NCI-H2081 (cell line): Measurements from ENCODE around the gene NDUFS6.
"Not testable (repeated sequence)": the region's sequence is repeated elsewhere in the genome, so short reads cannot be mapped to it uniquely, and the experiment has no call there.

Experiments
- DNase-seq, 2 experiments: peaks; one replicate each; lab custom pipeline; 2025; lab: John Stamatoyannopoulos, UW

NDUFS6 gene

DNA sequence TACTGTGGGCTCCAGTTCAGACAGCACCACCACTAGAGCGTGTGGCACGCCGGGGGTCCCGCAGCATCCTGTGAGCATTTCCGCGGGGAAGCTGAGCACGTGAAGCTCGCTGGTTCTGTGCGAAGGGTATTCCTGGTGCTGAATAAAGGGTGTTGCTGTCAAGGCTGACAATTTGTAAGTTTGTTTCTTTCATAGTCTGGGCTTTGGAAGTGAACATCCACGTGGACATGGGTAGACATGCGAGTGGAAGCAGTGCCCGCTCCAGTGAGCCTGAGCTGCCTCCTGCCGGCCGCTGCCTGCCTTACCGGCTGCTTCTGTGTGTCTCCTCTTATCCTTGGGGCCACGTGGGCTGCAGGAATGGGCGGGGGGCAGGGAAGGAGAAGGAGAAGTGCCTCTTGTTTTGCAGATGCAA, 14.7 kb downstream of the NDUFS6 start:
- no peak for DNase-seq

GRCh38 chr5:1816495-1817089, 15.4 kb downstream of the NDUFS6 start:
- DNase-seq: not testable (repeated sequence)

DNA sequence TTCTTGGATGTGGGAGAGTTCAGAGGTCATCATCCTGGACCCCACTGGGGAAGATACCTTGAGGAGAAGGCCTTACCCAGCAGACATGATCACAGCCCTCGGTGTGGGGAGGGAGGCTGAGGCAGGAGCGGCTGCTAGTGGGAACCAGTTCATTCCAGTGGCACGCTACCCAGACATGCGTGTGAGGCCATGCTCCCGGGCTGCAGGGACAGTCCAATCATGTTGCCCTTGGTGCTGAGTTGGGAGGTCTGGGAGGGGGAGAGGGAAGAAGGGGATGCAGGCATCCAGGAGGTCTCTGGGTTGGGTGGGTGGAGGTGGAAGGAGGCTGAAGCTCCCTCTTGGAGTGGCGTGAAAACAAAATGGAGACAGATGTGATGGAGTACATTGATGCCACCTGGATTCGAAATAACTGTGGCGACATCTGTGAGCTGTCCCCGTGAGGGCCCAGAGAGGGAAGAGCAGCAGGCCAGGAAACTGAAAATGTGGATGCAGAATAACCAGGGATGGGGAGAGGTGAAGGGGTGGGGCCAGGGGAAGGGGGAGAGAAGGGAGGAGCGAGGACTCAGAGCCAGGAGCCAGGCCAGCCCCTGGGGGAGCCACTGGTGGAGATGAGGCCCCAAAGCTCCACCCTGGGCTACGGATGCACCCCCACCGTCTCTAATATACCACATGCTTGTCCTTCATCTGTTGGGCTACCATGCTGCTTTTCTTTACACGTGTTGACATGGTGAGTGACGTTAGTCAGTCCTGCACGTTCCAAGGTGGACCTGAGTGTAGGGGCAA, 16.2 kb downstream of the NDUFS6 start:
- DNase-seq: no peak

GRCh38 chr5:1818784-1819183, 17.6 kb downstream of the NDUFS6 start:
- no peak for DNase-seq

GRCh38 chr5:1819458-1819857, 18.3 kb downstream of the NDUFS6 start:
- DNase-seq: no peak

DNA sequence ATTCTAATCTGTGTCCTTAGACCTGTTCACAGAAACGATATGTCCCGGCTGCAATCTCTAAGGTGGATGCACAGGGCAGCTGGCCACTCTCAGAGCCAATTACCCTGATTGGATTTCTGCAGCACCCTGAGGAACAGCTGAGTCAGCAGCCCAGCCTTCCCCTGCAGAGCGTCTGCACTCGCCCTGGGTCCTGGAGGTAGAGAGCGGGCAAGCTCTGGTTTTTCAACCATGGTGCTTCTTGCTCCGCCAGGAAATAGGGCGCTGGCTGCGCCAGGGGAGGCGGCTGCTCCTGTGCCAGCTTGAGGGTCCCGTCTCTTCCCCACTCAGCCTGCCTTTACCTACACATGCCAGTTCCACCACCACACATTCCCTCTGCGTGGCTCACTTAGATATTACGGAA, 19.2 kb downstream of the NDUFS6 start:
- DNase-seq: no peak

- no peak for DNase-seq
Measured at GRCh38 chr5:1820926-1821325, 19.7 kb downstream of the NDUFS6 start.

GRCh38 chr5:1821862-1822261, 20.7 kb downstream of the NDUFS6 start:
- no peak for DNase-seq

- DNase-seq: no peak
Measured at GRCh38 chr5:1823381-1824034, 22.3 kb downstream of the NDUFS6 start.

GRCh38 chr5:1824109-1824821, 23.1 kb downstream of the NDUFS6 start:
- no peak for DNase-seq

- no peak for DNase-seq
Measured at GRCh38 chr5:1824903-1825841, 24.0 kb downstream of the NDUFS6 start.

- DNase-seq: no peak
Measured at GRCh38 chr5:1826235-1826980, 25.2 kb downstream of the NDUFS6 start.

GRCh38 chr5:1827025-1827885, 26.0 kb downstream of the NDUFS6 start:
- no peak for DNase-seq

DNA sequence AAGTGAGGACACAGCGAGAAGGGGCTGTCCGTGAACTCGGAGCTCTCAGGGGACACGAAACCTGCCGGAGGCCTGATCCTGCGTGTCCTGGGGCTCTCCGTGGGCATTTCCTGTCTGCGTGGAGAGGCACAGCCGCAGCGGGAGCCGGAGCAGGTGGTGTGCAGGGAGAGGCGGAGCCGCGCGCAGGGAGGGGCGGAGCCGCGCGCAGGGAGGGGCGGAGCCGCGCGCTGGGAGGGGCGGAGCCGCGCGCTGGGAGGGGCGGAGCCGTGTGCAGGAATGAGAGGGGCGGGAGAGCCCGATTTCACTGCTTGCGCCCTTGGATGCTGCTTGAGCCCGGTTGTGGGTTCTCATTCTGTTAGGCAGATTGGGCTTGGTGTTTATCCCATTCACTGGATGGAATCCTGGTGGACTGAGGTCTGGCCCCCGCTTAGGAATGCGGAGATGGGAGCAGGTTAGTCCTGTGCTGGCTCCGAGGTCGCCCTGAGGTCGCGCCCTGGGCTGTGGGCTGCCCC, 26.7 kb downstream of the NDUFS6 start:
- peak in 1 of 2 experiments; percentile 17 for DNase-seq

DNA sequence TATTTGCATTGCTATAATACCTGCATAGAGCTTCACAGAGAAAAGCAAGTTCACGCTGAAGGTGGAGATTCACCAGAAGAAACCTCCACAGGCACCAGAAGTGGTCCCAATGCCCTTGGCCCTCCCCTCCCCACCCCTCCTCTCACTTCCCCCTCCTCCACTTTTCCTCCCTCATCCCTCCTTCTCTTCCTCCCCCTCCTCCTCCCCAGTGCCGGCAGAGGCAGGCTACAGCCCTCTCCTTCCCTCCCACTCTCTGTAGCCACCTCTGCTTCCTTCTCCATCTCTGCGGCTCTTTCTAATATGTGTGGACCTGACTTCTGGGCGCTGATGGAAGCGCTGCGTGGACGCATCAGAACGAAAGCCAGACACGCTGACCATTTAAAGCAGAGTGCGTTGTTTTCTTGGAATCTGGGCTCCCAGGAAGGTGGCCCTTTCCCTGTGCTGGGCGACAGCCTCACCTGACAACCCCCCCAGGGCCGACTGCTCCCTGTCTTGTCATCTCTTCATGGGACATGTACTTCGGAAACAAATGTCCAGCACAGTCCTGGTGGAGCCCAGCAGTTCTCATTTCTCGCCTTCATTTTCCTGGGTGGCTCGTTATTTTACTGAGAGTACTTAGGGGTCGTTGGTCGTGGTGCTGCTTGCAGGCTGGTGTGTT, 29.5 kb downstream of the NDUFS6 start:
- DNase-seq: no peak

DNA sequence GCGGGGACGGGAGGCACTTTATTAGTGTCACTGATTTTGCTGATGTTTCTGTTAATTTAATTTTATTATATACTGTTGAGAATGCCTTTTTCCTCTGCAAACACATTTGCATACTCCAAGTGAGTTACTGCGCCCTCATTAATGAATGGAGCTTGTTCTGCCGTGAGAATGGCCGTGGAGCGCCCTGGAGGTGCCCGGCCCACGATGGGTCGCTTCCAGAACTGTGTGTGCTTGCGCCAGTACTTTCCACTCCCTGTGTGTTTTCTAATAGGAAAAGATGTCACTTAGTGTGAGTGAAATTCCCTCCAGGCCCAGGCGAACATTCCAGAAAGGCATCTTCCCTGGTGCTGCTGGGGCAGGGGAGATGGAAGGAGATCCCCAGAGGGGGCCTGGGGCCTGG, 30.1 kb downstream of the NDUFS6 start:
- no peak for DNase-seq

- DNase-seq: no peak
Measured at GRCh38 chr5:1831677-1832313, 30.6 kb downstream of the NDUFS6 start.

DNA sequence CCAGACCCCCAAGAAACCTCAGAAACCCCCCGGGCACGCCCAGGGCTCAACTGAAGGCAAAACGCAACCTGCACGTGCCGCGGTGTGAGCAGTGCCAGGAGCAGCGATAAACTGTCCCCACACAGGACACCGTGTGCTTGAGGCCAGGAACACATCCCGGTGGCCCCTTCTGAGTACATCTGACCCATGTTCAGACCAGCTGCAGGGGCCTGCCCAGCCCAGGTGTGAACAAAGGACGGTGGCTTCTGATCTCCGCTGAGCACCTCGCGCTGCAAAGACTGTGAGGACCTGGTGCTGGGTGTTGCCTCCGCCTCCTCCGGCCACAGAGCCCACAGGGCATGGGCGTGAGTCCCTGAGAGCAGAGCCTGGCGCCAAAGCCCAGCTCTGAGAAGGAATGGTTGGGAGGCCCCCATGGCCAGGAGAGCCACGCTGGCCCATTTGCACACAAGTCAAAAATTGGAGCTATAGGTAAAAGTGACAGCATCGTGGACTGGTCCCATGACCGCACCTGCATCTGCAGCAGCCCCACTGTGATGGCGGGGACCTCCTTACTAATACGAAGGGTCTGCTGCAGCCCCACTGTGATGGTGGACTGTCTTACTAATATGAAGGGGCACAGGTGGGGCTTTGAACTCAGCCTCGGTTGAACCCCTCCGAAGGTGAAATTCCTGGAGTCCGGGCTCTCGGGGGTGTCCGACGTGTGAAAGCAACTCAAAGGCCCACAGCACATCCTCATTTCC, 31.5 kb downstream of the NDUFS6 start:
- no peak for DNase-seq
